Uterus (tissue), 4 donors: ENCODE results near the gene AP1B1. TPM values are rescaled to one million over a fixed set of nuclear protein-coding genes. Genes with fewer than 3 reads are reported as not detected.
"Not testable (repeated sequence)": the region's sequence is repeated elsewhere in the genome, so short reads cannot be mapped to it uniquely, and the experiment has no call there.

Experiments used
- DNase-seq, 2 donors: peaks; one replicate each; pipeline ENCODE4 v3.0.0-alpha.2; 2019 to 2020
- H3K27ac ChIP-seq, 2 donors: fragments of 200-600 bp; sonication (generic); 1 replicate in 1 of 2; 2 replicates in 1 of 2; pipeline ENCODE4 v1.5.1; 2016 to 2018
- H3K27me3 ChIP-seq, 2 donors: fragments of 200-600 bp; sonication (generic); one replicate each; pipeline ENCODE4 v1.5.1; 2018 to 2019; ENCODE audit warnings: control low read depth in 1 of 2
- H3K36me3 ChIP-seq, 2 donors: fragments of 200-600 bp; sonication (generic); one replicate each; pipeline ENCODE4 v1.5.1; 2019; ENCODE audit warnings: control low read depth in 1 of 2
- H3K4me1 ChIP-seq, 2 donors: fragments of 200-600 bp; sonication (generic); one replicate each; pipeline ENCODE4 v1.5.1; 2018 to 2019; ENCODE audit warnings: control low read depth in 1 of 2
- H3K4me3 ChIP-seq, 2 donors: fragments of 200-600 bp; sonication (generic); 1 replicate in 1 of 2; 2 replicates in 1 of 2; pipeline ENCODE4 v1.5.1; 2018 to 2019; ENCODE audit warnings: mild to moderate bottlenecking in 1 of 2
- H3K9me3 ChIP-seq, 2 donors: fragments of 200-600 bp; sonication (generic); one replicate each; pipeline ENCODE4 v1.5.1; 2019; ENCODE audit warnings: control low read depth in 1 of 2
- CTCF ChIP-seq, 4 experiments: fragments of 200-600 bp in 2 of 4; fragments of 450-650 bp in 2 of 4; sonication (generic) in 2 of 4; IDR thresholded peaks; one replicate each; pipeline ENCODE4 v1.5.1; 2016 to 2019; ENCODE audit warnings: antibody characterized with exemption in 4 of 4, mild to moderate bottlenecking in 2 of 4, moderate library complexity in 1 of 4
- POLR2A ChIP-seq, 2 donors: fragments of 450-650 bp; IDR thresholded peaks; one replicate each; pipeline ENCODE4 v1.6.1; 2016; ENCODE audit warnings: antibody characterized with exemption in 2 of 2, mild to moderate bottlenecking in 1 of 2, moderate library complexity in 1 of 2
- intact Hi-C: fragments of 100-400 bp; cut with DNase I; formaldehyde crosslinking; loops from one replicate; pipeline ENCODE4 v1.15.1; 2023; ENCODE audit warnings: low total_unique reads
- total RNA-seq, 4 donors: library from RNA; depleted of rRNA in 3 of 4; stranded (reverse); fragments of >200 nt in 3 of 4; gene quantifications; one replicate each; pipeline versions ENCODE4 v1.1.0 to v1.2.4, GENCODE V29; 2014 to 2023
- donor health status: DM: yes; HTN: yes; CAD: no.

Gene AP1B1
- total RNA-seq, 4 donors from 2014 or later, result 32.3 to 49.6 (median 36.6) TPM

DNA sequence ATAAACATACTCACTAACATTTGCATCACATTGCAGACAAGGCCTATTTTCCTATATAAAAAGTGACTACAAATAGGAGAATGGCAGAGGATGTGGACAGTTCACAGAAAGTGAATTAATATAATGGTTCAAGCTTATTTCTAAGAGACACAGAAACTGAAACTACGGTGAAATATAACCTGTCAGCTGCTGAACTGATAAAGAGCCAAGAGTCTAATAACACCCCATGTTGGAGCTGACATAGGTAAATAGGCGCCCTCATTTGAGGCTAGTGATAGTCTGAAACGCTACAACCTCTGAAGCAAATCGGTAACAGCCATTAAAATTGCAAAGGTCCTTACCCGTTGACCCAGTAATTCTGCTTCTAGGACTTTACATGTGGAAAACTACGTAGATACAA, 14.0 kb downstream of the AP1B1 start:
- Histone ChIP-seq H3K27me3 (no peaks in the 10 kb centered on the region), H3K27ac (no peak overlapping the region), H3K9me3 (no peaks in the 10 kb centered on the region), H3K36me3 (no peaks in the 10 kb centered on the region), H3K4me1 (no peaks in the 10 kb centered on the region), H3K4me3 (no peak overlapping the region)
- TF ChIP-seq CTCF (IDR thresholded peaks at IDR 0.05) (no peak), POLR2A (IDR thresholded peaks at IDR 0.05) (no peak)
- no peak for DNase-seq
- intact Hi-C loops, result no loop called here

DNA sequence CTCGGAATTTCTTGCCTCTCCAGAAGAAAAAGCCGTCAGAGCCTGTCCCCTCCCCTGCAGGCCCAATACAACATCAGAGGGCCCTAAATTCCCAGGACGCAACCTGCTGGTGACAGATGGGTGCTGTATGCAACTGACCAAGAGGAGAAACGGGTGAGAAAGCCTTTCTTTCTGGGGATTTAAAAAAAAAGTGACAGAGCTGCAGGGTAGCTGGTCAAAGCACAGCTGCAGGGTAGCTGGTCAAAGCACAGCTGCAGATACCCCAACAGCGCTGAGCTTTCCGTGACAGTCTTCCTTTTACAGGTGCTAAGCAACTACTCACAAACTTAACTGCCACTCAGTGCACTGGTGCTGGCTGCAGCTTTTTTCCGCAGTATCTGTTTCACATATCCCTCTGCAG, 17.8 kb downstream of the AP1B1 start:
- Histone ChIP-seq H3K27me3 (no peaks in the 10 kb centered on the region), H3K27ac (no peak overlapping the region), H3K9me3 (no peaks in the 10 kb centered on the region), H3K36me3 (no peaks in the 10 kb centered on the region), H3K4me1 (no peaks in the 10 kb centered on the region), H3K4me3 (no peak overlapping the region)
- no peak for DNase-seq
- TF ChIP-seq POLR2A (IDR thresholded peaks at IDR 0.05) (no peak), CTCF (IDR thresholded peaks at IDR 0.05) (no peak)
- intact Hi-C loops, result no loop called here

- H3K4me1 ChIP-seq, result no peaks in the 10 kb centered on the region
- H3K27ac ChIP-seq, result peak overlapping the region; percentile 25 to 63
- intact Hi-C loops, result no loop called here
- DNase-seq, result peak; percentile 54 to 64
- TF ChIP-seq CTCF (IDR thresholded peaks at IDR 0.05), result no peak
- no peak for TF ChIP-seq POLR2A (IDR thresholded peaks at IDR 0.05)
- H3K9me3 ChIP-seq, result no peaks in the 10 kb centered on the region
- no peak overlapping the region for H3K4me3 ChIP-seq
- no peaks in the 10 kb centered on the region for H3K27me3 ChIP-seq
- no peaks in the 10 kb centered on the region for H3K36me3 ChIP-seq
These were observed 18.9 kb downstream of the AP1B1 start for GRCh38 chr22:29369460-29369859.

DNA sequence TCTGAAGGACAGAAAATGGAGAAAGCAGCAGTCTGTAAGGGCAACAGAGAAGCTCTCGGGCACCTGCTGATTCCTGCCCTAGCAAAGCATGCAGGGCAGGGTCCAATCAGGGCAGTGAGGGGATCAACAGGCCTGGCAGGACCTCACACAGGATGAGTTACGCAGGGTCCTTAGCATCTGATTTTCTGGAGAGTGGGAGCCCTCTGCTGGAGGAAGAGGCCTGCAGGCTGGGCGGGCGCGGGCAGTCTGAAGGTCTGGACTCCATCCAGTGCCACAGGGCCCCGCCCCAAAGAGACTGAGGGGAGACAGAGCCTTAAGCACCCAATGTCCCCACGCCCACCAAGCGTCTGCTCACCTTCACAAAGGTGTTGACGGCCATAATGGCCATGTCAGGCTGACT, 28.9 kb downstream of the AP1B1 start:
- TF ChIP-seq CTCF (IDR thresholded peaks at IDR 0.05) (peak; percentile 55 to 74 (median 66)), POLR2A (IDR thresholded peaks at IDR 0.05) (no peak)
- Histone ChIP-seq H3K27ac (peak overlapping the region in 1 of 2 donors; percentile 5), H3K36me3 (no peaks in the 10 kb centered on the region), H3K4me3 (no peak overlapping the region), H3K9me3 (no peaks in the 10 kb centered on the region), H3K27me3 (no peaks in the 10 kb centered on the region), H3K4me1 (no peaks in the 10 kb centered on the region)
- intact Hi-C loops, result no loop called here
- DNase-seq, result peak; percentile 62 to 66

GRCh38 chr22:29357193-29357890, 31.0 kb downstream of the AP1B1 start:
- DNase-seq, H3K27ac ChIP-seq, H3K36me3 ChIP-seq, H3K4me1 ChIP-seq, H3K27me3 ChIP-seq, H3K4me3 ChIP-seq, intact Hi-C loops, H3K9me3 ChIP-seq: not testable (repeated sequence)

DNA sequence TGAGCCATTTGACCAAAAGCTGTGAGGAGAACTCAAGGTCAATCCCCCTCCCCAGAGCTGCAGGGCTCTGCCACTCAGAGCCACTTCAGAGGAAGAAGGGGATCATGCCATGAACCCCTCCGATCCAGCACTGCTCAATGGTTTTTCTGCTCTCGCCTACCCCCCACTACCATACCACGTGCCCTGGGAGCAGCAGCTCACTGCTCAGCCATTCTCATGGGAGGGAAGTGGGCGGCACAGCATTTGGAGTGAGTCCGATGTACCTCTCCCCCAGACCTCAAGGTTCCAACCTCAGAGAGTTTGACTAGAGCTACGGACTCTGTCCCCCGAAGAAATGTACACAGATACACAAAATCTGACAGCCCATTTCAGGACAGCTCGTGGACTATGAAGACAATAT, 34.5 kb downstream of the AP1B1 start:
- intact Hi-C loops, result no loop called here
- H3K4me3 ChIP-seq, result no peak overlapping the region
- no peaks in the 10 kb centered on the region for H3K9me3 ChIP-seq
- DNase-seq, result no peak
- H3K27ac ChIP-seq, result no peak overlapping the region
- H3K36me3 ChIP-seq, result no peaks in the 10 kb centered on the region
- H3K27me3 ChIP-seq, result no peaks in the 10 kb centered on the region
- no peaks in the 10 kb centered on the region for H3K4me1 ChIP-seq
- TF ChIP-seq POLR2A (IDR thresholded peaks at IDR 0.05) (no peak), CTCF (IDR thresholded peaks at IDR 0.05) (no peak)
